HEK293T (cell line): ENCODE data around the gene ZNF813.

ENCODE experiments used
- BHLHE40 ChIP-seq: fragments of 450-650 bp; IDR thresholded peaks from 2 replicates; pipeline ENCODE4 v1.6.1; 2016; ENCODE audit warnings: mild to moderate bottlenecking, moderate library complexity, borderline replicate concordance
- FOXM1 ChIP-seq: fragments of 450-650 bp; IDR thresholded peaks from 2 replicates; pipeline ENCODE4 v1.6.1; 2017; ENCODE audit warnings: mild to moderate bottlenecking, borderline replicate concordance
- SUZ12 ChIP-seq: fragments of 450-650 bp; IDR thresholded peaks from 2 replicates; pipeline ENCODE4 v1.6.1; 2016; ENCODE audit warnings: mild to moderate bottlenecking
- TF ChIP-seq, protein P1 (sequence below): fragments of 450-650 bp; IDR thresholded peaks from 2 replicates; pipeline ENCODE4 v1.6.1; 2016

DNA sequence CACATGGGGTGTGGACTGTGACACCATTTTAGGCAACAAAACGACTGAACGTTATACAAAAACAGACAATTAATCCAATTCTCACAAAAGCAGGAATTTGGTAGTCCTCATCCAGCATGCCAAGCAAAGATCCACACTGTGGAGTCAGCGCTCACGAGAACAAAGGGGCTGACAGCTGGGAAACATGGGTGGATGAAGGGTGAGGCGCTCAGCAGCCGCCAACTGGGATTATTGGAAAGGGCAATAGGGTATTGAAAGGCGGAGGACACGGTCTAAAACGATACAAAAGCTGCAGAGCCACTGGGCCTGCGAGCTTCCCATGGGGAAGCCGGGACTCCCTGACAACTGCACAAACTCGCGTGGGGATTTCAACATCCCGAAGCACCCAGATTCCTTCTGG lies 4.7 kb upstream of the ZNF813 start:
- no peak for TF ChIP-seq FOXM1
- TF ChIP-seq, protein P1, sequence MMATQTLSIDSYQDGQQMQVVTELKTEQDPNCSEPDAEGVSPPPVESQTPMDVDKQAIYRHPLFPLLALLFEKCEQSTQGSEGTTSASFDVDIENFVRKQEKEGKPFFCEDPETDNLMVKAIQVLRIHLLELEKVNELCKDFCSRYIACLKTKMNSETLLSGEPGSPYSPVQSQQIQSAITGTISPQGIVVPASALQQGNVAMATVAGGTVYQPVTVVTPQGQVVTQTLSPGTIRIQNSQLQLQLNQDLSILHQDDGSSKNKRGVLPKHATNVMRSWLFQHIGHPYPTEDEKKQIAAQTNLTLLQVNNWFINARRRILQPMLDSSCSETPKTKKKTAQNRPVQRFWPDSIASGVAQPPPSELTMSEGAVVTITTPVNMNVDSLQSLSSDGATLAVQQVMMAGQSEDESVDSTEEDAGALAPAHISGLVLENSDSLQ = no peak
- no peak for TF ChIP-seq SUZ12
- TF ChIP-seq BHLHE40 = no peak
